ENCODE results near the gene CACNB4. TPM values are rescaled to one million over a fixed set of nuclear protein-coding genes. Genes with fewer than 3 reads are reported as not detected.

Gene CACNB4
- total and polyA plus RNA-seq, 9 of the 15 experiments (the other 6 are each of a cell fraction or from before 2014, with no cell fraction given), result 0.01 to 0.20 (median 0.04) TPM; not detected in 1

DNA sequence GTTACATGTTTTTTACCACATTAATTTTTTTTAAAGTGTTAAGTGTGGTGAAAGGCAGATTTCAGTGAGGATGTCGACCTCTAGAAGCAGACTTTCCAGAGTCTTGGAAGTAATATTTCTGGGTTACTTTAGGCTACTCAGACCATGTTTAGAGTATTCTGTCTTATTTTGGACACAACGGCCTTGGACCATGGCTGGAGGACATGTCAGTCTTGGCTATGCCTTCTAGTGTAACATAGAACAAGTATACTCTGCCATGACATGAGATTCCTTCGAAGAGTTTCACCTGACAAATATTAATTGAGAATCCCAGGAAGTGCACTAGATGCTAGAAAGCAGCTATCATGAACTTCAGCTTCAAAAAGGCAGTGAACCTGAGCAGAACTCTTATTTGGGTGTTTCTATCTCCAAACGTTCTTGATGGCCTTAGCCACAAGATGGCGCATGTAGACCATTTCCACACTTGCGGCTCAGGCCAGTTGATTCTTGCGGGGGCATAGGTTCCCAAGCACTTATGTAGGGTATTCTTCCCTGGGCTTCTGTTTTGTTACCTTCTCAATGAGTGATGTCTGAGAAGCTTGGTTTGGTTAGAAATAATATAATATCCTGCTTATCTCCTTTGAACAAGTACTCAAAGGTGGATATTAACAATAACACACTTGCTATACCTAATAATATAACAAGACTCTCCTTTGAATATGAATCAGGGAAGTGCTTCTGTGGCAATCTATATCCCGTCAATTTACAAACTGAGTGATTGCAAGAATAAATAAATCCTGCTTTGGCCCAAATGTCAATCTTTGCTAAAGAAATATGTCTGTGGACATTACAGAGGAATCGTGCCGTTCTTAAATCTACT is 62.0 kb downstream of the CACNB4 start (continued):
- TF ChIP-seq, protein P1, sequence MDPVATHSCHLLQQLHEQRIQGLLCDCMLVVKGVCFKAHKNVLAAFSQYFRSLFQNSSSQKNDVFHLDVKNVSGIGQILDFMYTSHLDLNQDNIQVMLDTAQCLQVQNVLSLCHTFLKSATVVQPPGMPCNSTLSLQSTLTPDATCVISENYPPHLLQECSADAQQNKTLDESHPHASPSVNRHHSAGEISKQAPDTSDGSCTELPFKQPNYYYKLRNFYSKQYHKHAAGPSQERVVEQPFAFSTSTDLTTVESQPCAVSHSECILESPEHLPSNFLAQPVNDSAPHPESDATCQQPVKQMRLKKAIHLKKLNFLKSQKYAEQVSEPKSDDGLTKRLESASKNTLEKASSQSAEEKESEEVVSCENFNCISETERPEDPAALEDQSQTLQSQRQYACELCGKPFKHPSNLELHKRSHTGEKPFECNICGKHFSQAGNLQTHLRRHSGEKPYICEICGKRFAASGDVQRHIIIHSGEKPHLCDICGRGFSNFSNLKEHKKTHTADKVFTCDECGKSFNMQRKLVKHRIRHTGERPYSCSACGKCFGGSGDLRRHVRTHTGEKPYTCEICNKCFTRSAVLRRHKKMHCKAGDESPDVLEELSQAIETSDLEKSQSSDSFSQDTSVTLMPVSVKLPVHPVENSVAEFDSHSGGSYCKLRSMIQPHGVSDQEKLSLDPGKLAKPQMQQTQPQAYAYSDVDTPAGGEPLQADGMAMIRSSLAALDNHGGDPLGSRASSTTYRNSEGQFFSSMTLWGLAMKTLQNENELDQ (CRISPR knock-in tag; IDR thresholded peaks at IDR 0.05; ENCODE audit: borderline replicate concordance), result no peak
- TF ChIP-seq, protein P2, sequence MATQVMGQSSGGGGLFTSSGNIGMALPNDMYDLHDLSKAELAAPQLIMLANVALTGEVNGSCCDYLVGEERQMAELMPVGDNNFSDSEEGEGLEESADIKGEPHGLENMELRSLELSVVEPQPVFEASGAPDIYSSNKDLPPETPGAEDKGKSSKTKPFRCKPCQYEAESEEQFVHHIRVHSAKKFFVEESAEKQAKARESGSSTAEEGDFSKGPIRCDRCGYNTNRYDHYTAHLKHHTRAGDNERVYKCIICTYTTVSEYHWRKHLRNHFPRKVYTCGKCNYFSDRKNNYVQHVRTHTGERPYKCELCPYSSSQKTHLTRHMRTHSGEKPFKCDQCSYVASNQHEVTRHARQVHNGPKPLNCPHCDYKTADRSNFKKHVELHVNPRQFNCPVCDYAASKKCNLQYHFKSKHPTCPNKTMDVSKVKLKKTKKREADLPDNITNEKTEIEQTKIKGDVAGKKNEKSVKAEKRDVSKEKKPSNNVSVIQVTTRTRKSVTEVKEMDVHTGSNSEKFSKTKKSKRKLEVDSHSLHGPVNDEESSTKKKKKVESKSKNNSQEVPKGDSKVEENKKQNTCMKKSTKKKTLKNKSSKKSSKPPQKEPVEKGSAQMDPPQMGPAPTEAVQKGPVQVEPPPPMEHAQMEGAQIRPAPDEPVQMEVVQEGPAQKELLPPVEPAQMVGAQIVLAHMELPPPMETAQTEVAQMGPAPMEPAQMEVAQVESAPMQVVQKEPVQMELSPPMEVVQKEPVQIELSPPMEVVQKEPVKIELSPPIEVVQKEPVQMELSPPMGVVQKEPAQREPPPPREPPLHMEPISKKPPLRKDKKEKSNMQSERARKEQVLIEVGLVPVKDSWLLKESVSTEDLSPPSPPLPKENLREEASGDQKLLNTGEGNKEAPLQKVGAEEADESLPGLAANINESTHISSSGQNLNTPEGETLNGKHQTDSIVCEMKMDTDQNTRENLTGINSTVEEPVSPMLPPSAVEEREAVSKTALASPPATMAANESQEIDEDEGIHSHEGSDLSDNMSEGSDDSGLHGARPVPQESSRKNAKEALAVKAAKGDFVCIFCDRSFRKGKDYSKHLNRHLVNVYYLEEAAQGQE (IDR thresholded peaks at IDR 0.05; ENCODE audit: borderline replicate concordance), result peak; percentile 82
- TF ChIP-seq, protein P2 (CRISPR knock-in tag; IDR thresholded peaks at IDR 0.05; ENCODE audit: low read depth), result no peak
- TF ChIP-seq ZNF24 (IDR thresholded peaks at IDR 0.05) (no peak), NR2C1 (IDR thresholded peaks at IDR 0.05) (no peak), NR2C1 (tag; IDR thresholded peaks at IDR 0.05) (no peak), ATF3 (IDR thresholded peaks at IDR 0.05) (no peak), ATF3 (CRISPR knock-in tag; conservative IDR thresholded peaks at IDR 0.05) (no peak), ZNF695 (CRISPR knock-in tag; IDR thresholded peaks at IDR 0.05) (no peak), SMC3 (conservative IDR thresholded peaks at IDR 0.05; ENCODE audit: insufficient read depth, low read depth, low read length) (peak; percentile 81), OTX1 (CRISPR knock-in tag; IDR thresholded peaks at IDR 0.05) (no peak), NR2C2 (CRISPR knock-in tag; IDR thresholded peaks at IDR 0.05) (no peak), NR2C2 (tag; IDR thresholded peaks at IDR 0.05) (no peak), MYNN (IDR thresholded peaks at IDR 0.05) (no peak), MYNN (CRISPR knock-in tag; IDR thresholded peaks at IDR 0.05) (no peak), GATAD2B (IDR thresholded peaks at IDR 0.05; ENCODE audit: borderline replicate concordance) (0 out of 2 replicates have a peak, but pooled peaks have one; percentile 32)

Data from K562 (cell line).